HG03045 (cell line): ENCODE measurements around the gene C10orf105.

Experiments
- ATAC-seq: cut with Tn5 transposase; IDR thresholded peaks from one replicate; pipeline ENCODE4 v1.9.1; 2021; ENCODE audit warnings: mild to moderate bottlenecking, moderate library complexity; ENCODE audit not compliant: unreplicated experiment

C10orf105 gene

DNA sequence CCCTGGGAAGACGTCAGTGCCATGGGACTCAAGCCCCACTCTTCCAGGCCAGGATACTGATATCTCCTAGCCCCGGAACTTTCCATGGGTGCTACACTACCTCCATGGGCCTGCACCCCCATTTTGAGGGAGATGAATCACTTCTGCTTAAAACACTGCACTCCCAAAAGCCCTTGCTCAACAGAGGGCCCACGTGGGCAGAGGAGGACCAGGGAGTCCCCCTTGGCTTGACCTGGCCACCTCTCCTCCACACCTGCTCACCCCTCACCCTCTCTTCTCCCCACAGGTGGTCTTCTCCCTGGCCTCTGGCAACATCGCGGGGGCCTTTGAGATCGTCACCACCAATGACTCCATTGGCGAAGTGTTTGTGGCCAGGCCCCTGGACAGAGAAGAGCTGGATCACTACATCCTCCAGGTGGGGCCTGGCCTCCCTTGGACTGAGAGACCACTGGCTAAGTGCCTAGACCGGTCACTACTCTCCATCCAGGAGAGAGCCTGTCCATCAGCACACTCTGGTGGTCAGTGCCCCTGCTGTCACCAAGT is 19.9 kb upstream of the C10orf105 start:
- no peak for ATAC-seq

DNA sequence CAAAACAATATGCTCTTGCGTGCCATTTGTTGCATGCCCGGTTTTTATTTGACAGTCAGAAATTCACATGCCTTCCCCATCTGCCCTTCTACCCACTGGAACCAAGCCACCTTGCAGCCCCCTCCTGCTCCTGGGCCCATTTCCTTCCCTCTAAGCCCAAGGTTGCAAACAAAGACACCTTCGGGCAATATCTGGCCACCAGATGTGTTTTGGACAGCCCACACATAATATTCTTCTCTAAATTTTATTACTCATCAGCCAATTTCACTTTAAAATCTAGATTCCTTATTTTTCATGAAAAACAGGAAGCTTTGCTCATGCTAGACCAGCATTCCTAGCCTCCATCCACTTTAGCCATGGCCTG is 18.2 kb upstream of the C10orf105 start:
- ATAC-seq: no peak

DNA sequence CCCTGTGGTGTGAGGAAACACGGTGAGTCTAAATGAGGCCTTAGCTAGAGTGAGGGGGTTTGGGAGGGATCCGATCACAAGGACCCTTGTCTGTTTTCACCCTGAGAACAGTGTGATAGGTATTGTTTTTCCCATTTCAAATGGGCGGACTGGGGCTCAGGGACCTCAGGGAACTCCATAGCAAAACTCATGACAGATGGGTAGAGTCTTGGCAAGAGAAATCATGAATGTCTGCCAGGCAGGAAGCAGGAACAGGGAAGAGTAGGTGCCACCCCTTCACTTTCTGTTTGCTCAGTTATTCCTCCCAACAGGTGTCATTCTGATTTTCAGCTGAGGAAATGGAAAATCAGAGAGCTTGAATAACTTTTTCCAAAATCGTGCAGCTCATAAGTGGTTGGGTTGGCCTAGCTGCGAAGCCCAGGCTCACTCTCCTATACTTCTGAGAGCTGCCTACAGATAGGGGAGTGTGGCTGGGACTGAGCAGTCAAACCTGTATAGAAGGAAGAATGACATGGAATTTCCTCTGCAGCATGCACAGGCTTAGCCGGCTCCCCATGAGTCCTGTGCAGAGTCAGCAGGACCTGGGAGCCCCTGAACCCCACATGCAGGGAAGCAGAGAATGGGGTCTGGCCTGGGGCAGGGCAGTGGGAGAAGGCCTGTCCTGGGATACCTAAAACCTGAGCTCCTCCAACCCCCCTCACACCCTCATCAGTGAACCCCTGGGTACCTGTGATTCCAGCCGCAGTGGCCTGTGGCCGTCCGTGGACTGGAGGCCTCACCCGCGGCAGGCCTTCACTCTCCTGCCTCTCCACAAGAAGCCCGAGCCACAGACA is 17.6 kb upstream of the C10orf105 start:
- no peak for ATAC-seq

- ATAC-seq: no peak
These were observed 17.0 kb upstream of the C10orf105 start for GRCh38 chr10:71736570-71736952.

- no peak for ATAC-seq
These were observed 16.4 kb upstream of the C10orf105 start for GRCh38 chr10:71735709-71736569.

DNA sequence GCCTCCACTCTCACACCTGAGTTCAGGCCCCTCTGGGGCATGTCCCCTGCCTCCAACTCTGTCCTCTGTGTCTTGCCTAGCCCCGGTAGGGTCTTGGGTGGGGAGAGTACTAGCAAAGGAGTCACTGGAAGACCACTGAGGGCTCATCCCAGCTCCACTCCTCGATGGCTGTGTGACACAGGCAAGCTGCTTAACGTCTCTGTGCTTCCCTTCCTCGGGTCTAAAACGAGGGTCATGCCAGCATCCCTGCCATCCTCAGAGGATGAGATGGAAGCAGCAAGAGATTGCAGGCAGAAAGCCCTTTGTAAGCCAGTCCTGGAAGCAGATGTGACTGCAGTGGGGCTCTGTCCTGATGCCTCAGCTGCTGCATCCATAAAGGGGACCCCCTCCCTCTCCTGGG is 15.2 kb upstream of the C10orf105 start:
- no peak for ATAC-seq

GRCh38 chr10:71731791-71732190 is 12.2 kb upstream of the C10orf105 start:
- no peak for ATAC-seq

DNA sequence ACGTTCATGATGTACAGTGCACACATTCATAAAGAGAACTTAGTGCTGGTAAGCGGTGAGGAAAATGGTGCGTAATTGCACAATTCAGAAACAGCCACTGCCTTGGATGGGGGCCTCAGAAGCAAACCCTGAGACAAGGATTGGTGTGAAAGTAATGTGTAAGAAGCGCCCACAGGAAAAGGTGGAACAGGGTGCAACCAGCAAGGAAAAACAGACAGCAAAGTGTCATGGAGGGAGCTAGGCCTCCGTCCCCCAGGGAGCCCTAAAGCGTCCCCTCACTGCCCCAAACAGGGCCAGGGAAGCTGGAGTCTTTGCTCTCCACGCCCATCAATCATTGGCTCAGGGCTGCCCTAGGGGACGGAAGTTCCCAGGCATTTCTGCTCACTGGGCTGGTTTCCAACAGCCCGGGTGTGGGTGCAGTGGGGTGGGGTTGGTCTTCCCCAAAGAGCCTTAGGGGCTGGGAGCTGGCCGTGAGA is 9.6 kb upstream of the C10orf105 start:
- no peak for ATAC-seq

GRCh38 chr10:71727738-71728737 is 8.5 kb upstream of the C10orf105 start:
- ATAC-seq: peak; percentile 52

GRCh38 chr10:71727105-71727737 is 7.6 kb upstream of the C10orf105 start:
- ATAC-seq: peak; percentile 39

DNA sequence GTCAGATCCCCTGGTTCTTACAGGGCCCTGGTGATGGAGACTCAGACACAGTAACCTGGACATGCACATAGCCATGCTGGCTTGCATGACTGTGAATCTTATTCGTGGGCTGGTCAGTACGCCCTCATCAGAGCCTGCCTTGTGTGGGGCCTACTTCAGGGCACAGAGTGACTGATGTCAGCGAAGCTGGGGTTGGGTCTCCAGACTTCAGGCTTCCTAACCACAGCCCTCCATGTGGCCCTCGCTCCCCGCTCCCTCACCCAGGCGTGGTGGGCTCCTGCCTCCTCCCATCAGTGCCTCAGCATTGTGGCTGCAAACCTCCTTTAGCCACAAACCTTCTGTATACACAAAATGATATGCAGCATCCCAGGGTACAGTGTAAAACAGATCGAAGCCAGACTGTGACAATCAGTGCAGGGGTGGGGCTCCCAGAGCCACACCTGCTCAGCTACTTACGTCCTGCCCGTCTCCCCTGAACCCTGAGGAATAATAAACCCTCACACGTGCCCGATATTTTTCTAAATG is 7.1 kb upstream of the C10orf105 start:
- ATAC-seq: no peak

DNA sequence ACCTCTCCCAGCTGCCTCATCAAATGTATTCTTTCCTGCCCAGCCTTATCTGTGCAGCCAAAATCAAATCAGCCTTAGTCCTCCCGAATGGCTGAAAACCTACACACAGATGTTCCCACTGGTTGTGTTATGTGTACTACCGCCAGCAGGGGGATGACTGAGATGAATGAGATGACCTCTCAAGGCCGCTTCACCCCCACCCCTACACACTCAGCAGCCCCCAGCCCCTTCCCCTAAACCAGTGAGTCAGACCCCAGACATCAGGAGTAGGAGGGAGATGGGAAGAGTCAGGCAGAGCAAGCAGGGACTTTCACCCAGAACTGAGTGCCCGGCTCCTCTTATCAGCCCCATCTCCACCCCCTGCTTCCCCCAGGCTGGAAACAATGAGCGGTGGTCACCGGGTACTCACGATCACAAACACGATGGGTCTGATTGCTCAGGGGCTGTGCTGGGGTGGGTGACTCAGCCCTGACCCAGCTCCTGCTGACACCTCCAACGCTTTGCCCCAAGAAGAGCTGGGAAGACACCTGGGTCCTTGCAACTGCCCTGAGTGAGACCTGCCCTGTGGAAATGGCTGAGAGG is 6.5 kb upstream of the C10orf105 start:
- no peak for ATAC-seq

GRCh38 chr10:71725249-71725648 is 5.7 kb upstream of the C10orf105 start:
- ATAC-seq: no peak

DNA sequence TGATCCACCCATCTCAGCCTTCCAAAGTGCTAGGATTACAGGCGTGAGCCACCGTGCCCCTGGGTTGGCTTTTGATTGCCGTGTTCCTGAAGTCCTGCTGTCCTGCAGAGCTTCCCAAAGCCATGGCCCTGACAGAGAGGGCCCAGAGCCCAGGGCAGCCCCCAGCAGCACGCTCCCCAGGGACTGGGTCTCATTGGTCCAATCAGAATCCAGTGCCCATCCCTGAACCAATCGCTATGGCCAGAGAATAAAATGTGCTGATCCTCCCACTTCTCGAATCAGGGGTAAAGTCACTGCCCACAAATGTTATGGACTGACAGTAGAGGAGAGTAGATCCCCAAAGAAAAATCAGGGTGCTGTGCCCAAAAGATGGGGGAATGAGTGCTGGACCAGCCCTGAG is 5.0 kb upstream of the C10orf105 start:
- ATAC-seq: no peak

DNA sequence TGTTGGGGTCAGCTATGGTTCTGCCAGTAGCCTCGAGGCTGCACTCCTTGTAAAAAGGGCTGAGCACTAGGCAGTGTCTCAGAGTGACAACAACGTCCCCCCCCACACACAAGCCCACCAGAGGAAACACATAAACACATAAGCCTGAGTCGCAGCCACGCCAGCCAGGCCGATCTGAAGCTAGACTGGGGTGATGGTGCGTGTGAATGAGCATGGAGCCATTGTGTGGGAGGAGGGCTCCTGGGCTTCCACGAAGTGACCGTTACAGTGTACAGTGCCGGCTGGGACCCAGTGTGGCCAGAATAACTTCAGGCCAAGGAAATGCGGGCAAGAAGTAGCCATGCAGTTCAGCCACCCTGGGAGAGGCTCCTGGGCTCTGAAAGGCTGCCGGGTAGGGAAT is 3.7 kb upstream of the C10orf105 start:
- no peak for ATAC-seq

DNA sequence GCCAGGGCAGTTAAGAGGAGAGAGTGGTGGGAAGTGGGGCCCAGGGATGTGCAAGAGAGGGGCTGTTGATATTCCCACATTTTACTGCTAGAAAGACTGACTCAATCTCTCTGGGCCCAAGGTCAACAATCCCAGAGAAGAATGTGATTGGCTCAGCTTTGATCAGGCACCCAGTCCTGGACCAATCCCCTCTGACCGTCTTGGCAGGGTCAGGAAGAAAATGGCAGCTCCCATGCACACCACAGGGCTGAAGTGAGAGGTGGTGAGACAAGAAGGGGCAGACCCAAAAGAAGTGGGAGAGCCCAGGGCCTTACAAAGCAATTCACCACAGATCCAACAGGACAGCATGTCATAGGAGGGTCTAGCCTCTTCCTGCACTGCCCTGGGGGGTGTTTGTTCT is 3.3 kb upstream of the C10orf105 start:
- ATAC-seq: no peak

DNA sequence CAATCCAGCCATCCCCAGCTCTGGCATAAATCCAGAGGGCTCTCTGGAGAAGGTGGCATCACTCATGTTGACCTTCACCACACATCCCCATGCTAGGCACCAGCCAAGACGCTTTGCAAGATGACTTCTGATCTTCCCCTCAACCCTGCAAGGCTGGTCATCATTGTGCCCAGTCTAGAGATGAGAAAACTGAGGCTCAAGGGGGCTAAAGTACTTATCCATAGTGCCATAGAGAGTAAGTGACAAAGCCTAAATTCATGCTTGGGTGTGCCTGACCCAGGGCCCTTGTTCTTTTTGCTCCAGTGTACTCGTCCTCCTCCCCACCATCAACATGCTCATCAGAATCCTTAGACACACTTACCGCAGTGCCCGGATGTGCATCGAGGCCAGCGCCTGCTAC is 1.7 kb upstream of the C10orf105 start:
- ATAC-seq: no peak

DNA sequence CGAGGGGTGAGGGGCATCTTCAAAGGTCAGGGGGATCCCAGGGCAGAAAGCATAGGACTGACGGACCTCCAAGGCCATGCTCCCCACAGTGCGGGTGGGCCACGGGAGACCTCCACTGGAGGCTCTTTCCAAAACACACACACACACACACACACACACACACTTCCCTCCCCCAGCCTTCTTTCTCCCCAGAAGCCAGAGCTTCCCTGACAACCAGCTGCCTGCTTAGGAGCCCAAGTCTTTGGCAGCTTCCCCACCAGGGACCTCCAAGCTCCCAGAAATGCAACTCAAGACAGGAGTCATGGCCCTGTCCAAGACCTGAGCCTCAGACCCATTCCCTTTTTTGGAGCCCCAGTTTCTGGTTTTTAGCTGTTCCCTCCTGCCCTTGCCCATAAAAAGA is 710 bp upstream of the C10orf105 start:
- no peak for ATAC-seq

- no peak for ATAC-seq
These were observed 536 bp downstream of the C10orf105 start for GRCh38 chr10:71719042-71719441.
